HCT116 (cell line): ENCODE data around the gene ALG1L2. TPM values are rescaled to one million over a fixed set of nuclear protein-coding genes. Genes with fewer than 3 reads are reported as not detected.
"Not testable (repeated sequence)": the region's sequence is repeated elsewhere in the genome, so short reads cannot be mapped to it uniquely, and the experiment has no call there.

Experiments used
- ATAC-seq: fragments of 200-7000 bp; cut with Tn5 transposase; 2 replicates; pipeline ENCODE4 v1.9.1; 2020; ENCODE audit warnings: mild to moderate bottlenecking, moderate library complexity
- BruUV-seq: library from RNA; stranded (reverse); fragments of 400-500 nt; replicated peaks from 2 replicates; lab custom pipeline; 2021; lab: Mats Ljungman, UMichigan
- CTCF ChIA-PET: fragments of 300-600 bp; sonication (Branson Sonifier 250); formaldehyde crosslinking; loops from one replicate; lab custom pipeline; 2021; ENCODE audit warnings: antibody characterized with exemption; lab: Charles Lee
- POLR2A ChIA-PET: fragments of 300-600, 350-600 bp; sonication (Branson Sonifier 250); formaldehyde crosslinking; loops from one replicate; lab custom pipeline; 2021; ENCODE audit warnings: antibody characterized with exemption; lab: Charles Lee
- RAD21 ChIA-PET, 2 experiments: fragments of 300-600 bp; sonication (Branson Sonifier 250); formaldehyde crosslinking; loops; one replicate each; lab custom pipeline; 2023; ENCODE audit warnings: low total read pairs in 2 of 2; ENCODE audit not compliant: uncharacterized antibody in 2 of 2, unreplicated experiment in 2 of 2, low non-redundant PET in 1 of 2; lab: Charles Lee
- DNase-seq: peaks from one replicate; pipeline ENCODE4 v3.0.0-alpha.2; 2010; ENCODE audit warnings: low read depth, low spot score
- H2AFZ ChIP-seq: fragments of 200-600 bp; shearing (Covaris generic), sonication (generic); 2 replicates; pipeline ENCODE4 v1.6.1; 2017; ENCODE audit warnings: low read depth, mixed run types, mixed read lengths, antibody characterized with exemption, low read length; ENCODE audit not compliant: poor library complexity, severe bottlenecking
- H3K27ac ChIP-seq: 2 replicates; pipeline ENCODE4 v1.5.1; 2012; ENCODE audit warnings: low read depth, low read length
- H3K27me3 ChIP-seq: fragments of 200-600 bp; sonication (generic); 2 replicates; pipeline ENCODE4 v1.6.1; 2016; ENCODE audit warnings: mixed run types, low read length, mixed read lengths; ENCODE audit not compliant: insufficient read depth
- H3K36me3 ChIP-seq, 2 experiments: fragments of 200-500 bp in 1 of 2; fragments of 200-600 bp in 1 of 2; sonication (Bioruptor generic) in 1 of 2; sonication (generic) in 1 of 2; 2 replicates each; pipeline versions ENCODE4 v1.5.1 to v1.6.1; 2014 to 2016; ENCODE audit warnings: low read length in 2 of 2, inconsistent platforms in 1 of 2, mixed read lengths in 1 of 2, mixed run types in 1 of 2; ENCODE audit not compliant: insufficient read depth in 2 of 2, control insufficient read depth in 1 of 2
- H3K4me1 ChIP-seq, 2 experiments: fragments of 200-600 bp in 1 of 2; sonication (generic) in 1 of 2; 2 replicates each; pipeline versions ENCODE4 v1.5.1 to v1.6.1; 2012 to 2017; ENCODE audit warnings: low read length in 2 of 2, inconsistent platforms in 1 of 2, mild to moderate bottlenecking in 1 of 2, mixed read lengths in 1 of 2, mixed run types in 1 of 2, moderate library complexity in 1 of 2; ENCODE audit not compliant: insufficient read depth in 2 of 2, control insufficient read depth in 1 of 2
- H3K4me2 ChIP-seq: fragments of 200-600 bp; sonication (generic); 2 replicates; pipeline ENCODE4 v1.6.1; 2017; ENCODE audit warnings: mixed run types, low read length, mixed read lengths
- H3K4me3 ChIP-seq, 2 experiments: fragments of 200-600 bp in 1 of 2; sonication (generic) in 1 of 2; replicated peaks in 1 of 2; 2 replicates each; pipeline ENCODE4 v1.5.1; 2011 to 2016; ENCODE audit warnings: low read length in 2 of 2, control low read depth in 1 of 2, low read depth in 1 of 2, mild to moderate bottlenecking in 1 of 2, mixed read lengths in 1 of 2, mixed run types in 1 of 2
- H3K79me2 ChIP-seq: fragments of 200-600 bp; sonication (generic); 2 replicates; pipeline ENCODE4 v1.6.1; 2017; ENCODE audit warnings: mild to moderate bottlenecking, mixed run types, low read length, moderate library complexity, mixed read lengths; ENCODE audit not compliant: insufficient read depth
- H3K9ac ChIP-seq: fragments of 200-600 bp; sonication (generic); 2 replicates; pipeline ENCODE4 v1.6.1; 2016; ENCODE audit warnings: low read length, mixed read lengths
- H3K9me2 ChIP-seq: fragments of 200-600 bp; sonication (generic), shearing (Covaris generic); 2 replicates; pipeline ENCODE4 v1.6.1; 2017; ENCODE audit warnings: mixed run types, mild to moderate bottlenecking, moderate library complexity; ENCODE audit not compliant: insufficient read depth
- H3K9me3 ChIP-seq, 2 experiments: fragments of 200-500 bp in 1 of 2; fragments of 200-600 bp in 1 of 2; sonication (Bioruptor generic) in 1 of 2; sonication (generic) in 1 of 2; 2 replicates each; pipeline ENCODE4 v1.6.1; 2014 to 2017; ENCODE audit warnings: low read length in 2 of 2, mixed read lengths in 2 of 2, inconsistent platforms in 1 of 2, low read depth in 1 of 2, mild to moderate bottlenecking in 1 of 2, mixed run types in 1 of 2, moderate library complexity in 1 of 2; ENCODE audit not compliant: control insufficient read depth in 1 of 2, insufficient read depth in 1 of 2
- H4K20me1 ChIP-seq: fragments of 200-600 bp; sonication (generic), shearing (Covaris generic); 2 replicates; pipeline ENCODE4 v1.6.1; 2017; ENCODE audit warnings: mixed run types, mild to moderate bottlenecking, moderate library complexity; ENCODE audit not compliant: insufficient read depth
- intact Hi-C: fragments of 100-400 bp; cut with micrococcal nuclease; formaldehyde crosslinking; loops from 2 replicates; pipeline ENCODE4 v1.10.0; 2022
- total RNA-seq: library from RNA; stranded (reverse); gene quantifications from one replicate; pipeline ENCODE4 v1.2.1, GENCODE V29; 2021; ENCODE audit not compliant: unreplicated experiment

ALG1L2 gene
- total RNA-seq, 1 experiment from 2014 or later = 0.44 TPM

DNA sequence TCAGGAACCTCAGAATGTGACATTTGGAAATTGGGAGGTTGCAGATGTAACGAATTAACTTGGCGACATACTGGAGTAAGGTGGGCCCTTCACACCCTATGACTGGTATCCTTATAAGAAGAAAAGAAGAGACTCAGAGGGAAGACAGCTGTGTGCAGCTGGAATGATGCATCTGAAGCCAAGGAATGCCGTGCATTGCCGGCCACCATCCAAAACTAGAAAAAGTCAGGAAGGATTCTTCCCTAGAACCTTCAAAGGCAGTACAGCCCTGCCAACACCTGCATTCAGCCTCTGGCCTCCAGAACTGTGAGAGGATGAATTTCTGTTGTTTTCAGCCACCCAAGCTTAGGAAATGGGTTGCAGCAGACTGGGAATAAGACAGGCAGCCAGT lies 23.4 kb upstream of the ALG1L2 start:
- BruUV-seq, H3K9me2 ChIP-seq, H4K20me1 ChIP-seq, H3K27ac ChIP-seq, H3K79me2 ChIP-seq, CTCF ChIA-PET, POLR2A ChIA-PET, DNase-seq, intact Hi-C loops, H3K36me3 ChIP-seq, H3K4me2 ChIP-seq, H3K9ac ChIP-seq, H3K27me3 ChIP-seq, H3K4me1 ChIP-seq, ATAC-seq, RAD21 ChIA-PET, H2AFZ ChIP-seq, H3K4me3 ChIP-seq, H3K9me3 ChIP-seq: not testable (repeated sequence)

DNA sequence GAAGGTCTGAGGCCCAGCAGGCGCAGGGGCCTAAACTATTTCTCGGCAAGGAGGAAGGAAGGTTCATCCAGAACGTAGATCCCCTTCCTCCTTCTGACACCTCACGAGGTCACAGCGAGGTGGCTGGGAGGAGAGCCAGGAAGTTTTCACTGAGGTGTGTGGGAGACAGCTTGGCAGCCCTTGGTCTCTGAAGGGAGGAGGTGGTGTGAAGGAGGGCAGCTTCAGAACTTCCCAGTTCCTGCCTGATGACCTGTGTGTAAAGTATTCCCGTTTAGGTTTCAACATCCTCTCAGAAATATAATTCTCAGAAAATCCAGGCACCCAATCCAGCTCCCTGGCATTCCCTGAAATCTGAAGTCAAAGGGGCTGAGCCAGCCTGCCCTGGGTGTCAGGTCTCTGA lies 22.9 kb upstream of the ALG1L2 start:
- not testable (repeated sequence) for H3K27ac ChIP-seq, BruUV-seq

DNA sequence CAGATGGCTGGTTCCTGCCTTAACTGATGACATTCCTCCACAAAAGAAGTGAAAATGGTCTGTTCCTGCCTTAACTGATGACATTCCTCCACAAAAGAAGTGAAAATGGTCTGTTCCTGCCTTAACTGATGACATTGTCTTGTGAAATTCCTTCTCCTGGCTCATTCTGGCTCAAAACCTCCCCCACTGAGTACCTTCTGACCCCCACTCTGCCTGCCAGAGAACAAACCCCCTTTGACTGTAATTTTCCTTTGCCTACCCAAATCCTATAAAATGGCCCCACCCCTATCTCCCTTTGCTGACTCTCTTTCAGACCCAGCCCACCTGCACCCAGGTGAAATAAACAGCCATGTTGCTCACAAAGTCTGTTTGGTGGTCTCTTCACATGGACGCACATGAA lies 22.5 kb upstream of the ALG1L2 start:
- H4K20me1 ChIP-seq, H3K9ac ChIP-seq, CTCF ChIA-PET, H3K79me2 ChIP-seq, H3K4me2 ChIP-seq, H2AFZ ChIP-seq, RAD21 ChIA-PET, H3K27me3 ChIP-seq, H3K9me3 ChIP-seq, intact Hi-C loops, H3K4me1 ChIP-seq, H3K4me3 ChIP-seq, H3K27ac ChIP-seq, H3K9me2 ChIP-seq, H3K36me3 ChIP-seq, ATAC-seq, POLR2A ChIA-PET, BruUV-seq, DNase-seq: not testable (repeated sequence)

More for the DNA sequence above, 22.9 kb upstream of the ALG1L2 start:
- DNase-seq, H2AFZ ChIP-seq, H3K79me2 ChIP-seq, H3K4me1 ChIP-seq, H4K20me1 ChIP-seq, H3K27me3 ChIP-seq, H3K9me2 ChIP-seq, ATAC-seq, H3K4me2 ChIP-seq, H3K9ac ChIP-seq, H3K4me3 ChIP-seq, RAD21 ChIA-PET, H3K36me3 ChIP-seq, H3K9me3 ChIP-seq, POLR2A ChIA-PET, intact Hi-C loops, CTCF ChIA-PET: not testable (repeated sequence)
